Heart left ventricle (tissue), 13 donors: ENCODE results near the gene GRAMD1B.

Source experiments
- CTCF ChIP-seq, 12 donors: fragments of 200-600 bp; sonication (generic) in 4 of 12; IDR thresholded peaks; one replicate each; pipeline versions ENCODE4 v1.5.0 to v1.8.0; 2018 to 2022; ENCODE audit warnings: antibody characterized with exemption in 12 of 12, mild to moderate bottlenecking in 5 of 12
- POLR2A ChIP-seq, 2 donors: fragments of 450-650 bp; IDR thresholded peaks; one replicate each; pipeline ENCODE4 v1.6.1; 2017; ENCODE audit warnings: antibody characterized with exemption in 2 of 2, mild to moderate bottlenecking in 2 of 2, moderate library complexity in 2 of 2
- donor health status: ischemic (EF 13 %, LVEDD 7.1; RV severe dilation, severe dysfunction).
- donor health status: DM: no; HTN: yes; CAD: no.
- donor health status: DM: no; HTN: no; CAD: no.
- donor health status: ischemic (EF 25% LVEDD 6.9; RV normal size, moderate dysfunction).
- donor health status: ischemic (EF 25% LVEDD 5.7; RV mildly dilated, moderate dysfunction).
- donor health status: ischemic (EF 35%, LVEDD 5.7; RV mildly dilated, moderate dysfunction).
- donor health status: nonischemic (EF 11% LVEDD 7.7; RV severe dilation, severe dysfunction).
- donor health status: DM: yes; HTN: yes; CAD: no.
- donor health status: PGD.
- donor health status: ischemic (EF 29% LVEDD 5.4; RV normal size, mild dysfunction).
- donor health status: nonischemic (EF 23%, LVEDD 6.1; RV moderate dilation, normal function).

- TF ChIP-seq CTCF (IDR thresholded peaks at IDR 0.05) (no peak), POLR2A (IDR thresholded peaks at IDR 0.05) (no peak)
Measured at GRCh38 chr11:123484448-123484847, 54.4 kb downstream of the GRAMD1B start.
